ENCODE measurements around the gene SPTBN1.

SPTBN1 gene

DNA sequence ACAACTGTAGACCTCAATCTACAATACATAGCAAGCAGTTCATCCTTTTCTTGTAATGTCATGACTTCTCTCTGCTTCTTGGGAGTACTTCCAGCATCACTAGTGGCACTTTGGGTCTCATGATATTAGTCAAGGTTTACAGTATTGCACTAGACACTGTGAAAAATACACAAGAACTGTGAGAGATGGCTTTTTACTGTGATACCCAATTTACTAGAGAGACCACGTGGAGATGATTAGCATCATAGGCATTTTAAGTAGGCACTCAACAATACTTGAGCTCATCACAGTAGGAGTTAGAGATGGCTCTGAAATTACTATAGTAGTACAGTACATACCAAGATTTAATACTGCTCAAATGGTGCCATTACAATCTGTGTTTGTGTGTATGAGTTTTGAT, 154.6 kb downstream of the SPTBN1 start:
- DNase-seq (ENCODE audit: low read depth), result no peak

DNA sequence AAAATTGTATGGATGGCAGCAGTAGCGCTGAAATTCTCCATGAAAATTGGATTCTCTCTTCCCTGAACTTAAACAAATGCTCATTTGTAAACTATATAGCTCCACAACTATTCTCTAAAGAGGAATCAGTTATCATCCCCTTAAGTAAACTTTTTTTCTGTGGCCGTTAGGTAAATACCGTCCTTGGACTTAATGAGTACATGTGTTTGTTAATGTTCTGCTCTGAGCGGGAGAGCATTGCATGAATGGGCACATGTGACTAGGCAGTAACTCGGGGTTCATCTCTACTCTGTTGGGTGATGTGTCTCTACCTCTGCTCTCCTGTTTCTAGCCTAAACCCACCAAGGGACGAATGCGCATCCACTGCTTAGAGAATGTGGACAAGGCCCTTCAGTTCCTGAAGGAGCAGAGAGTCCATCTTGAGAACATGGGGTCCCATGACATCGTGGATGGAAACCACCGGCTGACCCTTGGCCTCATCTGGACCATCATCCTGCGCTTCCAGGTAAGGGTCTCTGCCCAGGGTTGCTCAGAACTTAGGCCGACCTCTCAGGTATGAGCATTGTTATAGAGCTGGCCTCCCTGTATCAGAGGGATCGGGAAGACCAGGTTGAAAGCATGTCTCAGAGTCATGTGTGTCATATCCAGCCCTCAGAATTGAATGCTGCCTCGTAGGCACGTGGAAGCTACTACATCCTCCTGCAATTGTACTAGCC, 155.9 kb downstream of the SPTBN1 start:
- DNase-seq (ENCODE audit: low read depth), result no peak

GRCh38 chr2:54613386-54613785, 157.3 kb downstream of the SPTBN1 start:
- no peak for DNase-seq (ENCODE audit: low read depth)

DNA sequence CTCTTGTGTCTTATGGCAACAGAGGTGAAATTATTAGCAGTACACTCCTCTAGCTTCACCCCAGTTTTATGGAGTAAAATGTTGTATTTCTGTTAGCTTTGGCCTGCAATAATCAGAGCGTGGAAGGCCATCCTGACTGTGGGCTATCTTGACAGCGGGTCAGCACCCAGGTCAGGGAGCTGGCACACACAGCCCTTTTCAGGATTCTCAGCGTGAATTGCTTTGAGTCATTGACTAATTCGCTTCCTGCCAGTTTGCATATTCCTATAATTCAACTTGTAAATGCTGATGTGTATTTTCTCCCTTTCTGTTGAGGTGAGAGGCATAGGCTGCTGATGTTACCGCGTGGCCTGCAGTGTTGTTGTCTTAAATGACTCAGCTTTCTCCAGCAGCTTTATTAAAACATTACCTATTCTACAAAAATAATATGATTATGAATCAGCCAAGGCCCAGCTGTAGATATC, 157.7 kb downstream of the SPTBN1 start:
- DNase-seq (ENCODE audit: low read depth), result no peak

DNA sequence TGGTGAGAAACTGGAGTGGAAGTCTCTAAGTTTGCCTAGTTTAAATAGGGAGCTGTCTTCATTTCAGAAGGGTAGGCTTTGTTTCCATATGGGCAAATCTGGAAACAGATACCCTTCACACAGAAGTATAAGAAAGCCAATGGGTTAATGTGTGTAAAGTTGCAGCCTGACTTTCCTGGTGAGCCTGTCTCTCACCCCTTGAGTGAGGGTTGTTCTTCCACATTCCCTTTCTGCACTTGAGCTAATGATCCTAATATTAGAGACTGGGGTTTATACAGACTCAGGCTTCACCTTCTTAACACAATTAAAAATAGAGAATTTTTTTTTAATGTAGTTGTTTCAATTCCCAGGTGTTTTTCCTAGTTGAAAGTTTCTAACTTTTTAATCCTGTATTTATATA, 158.7 kb downstream of the SPTBN1 start:
- no peak for DNase-seq (ENCODE audit: low read depth)

DNA sequence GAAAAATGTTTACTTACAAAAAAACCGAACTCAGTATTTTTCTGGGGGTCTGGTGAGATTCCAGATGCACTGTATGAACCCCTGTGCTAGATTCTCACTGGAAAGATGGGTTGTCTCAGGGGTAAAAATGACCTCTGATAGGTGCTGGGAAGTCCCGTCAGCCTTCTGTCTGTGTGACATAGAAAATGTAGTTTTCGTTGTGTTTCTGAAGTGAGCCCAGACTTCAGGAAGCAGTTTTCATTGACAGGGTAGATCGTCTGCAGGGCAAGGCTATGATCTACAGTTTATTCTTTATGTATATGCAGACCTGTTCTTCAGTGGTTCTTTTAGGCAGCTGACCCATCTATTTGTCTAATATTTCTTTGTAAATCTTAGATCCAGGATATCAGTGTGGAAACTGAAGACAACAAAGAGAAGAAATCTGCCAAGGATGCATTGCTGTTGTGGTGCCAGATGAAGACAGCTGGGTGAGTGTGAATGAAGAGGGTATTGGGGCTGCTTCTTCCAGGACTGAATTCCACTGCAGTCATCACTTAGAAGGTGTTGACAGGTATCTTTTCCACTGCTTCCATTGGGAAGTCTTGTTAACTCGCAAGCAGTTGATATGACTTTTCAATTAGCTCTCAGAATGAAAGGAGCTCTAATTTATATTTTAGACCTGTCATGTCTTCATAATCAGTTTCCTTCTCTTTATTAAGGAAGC, 159.9 kb downstream of the SPTBN1 start:
- DNase-seq (ENCODE audit: low read depth), result no peak

- no peak for DNase-seq (ENCODE audit: low read depth)
These were observed 161.3 kb downstream of the SPTBN1 start for GRCh38 chr2:54617409-54617808.

- no peak for DNase-seq (ENCODE audit: low read depth)
These were observed 162.8 kb downstream of the SPTBN1 start for GRCh38 chr2:54618646-54619565.

GRCh38 chr2:54619660-54620231, 163.6 kb downstream of the SPTBN1 start:
- no peak for DNase-seq (ENCODE audit: low read depth)

- DNase-seq (ENCODE audit: low read depth), result no peak
These were observed 164.8 kb downstream of the SPTBN1 start for GRCh38 chr2:54620948-54621347.

DNA sequence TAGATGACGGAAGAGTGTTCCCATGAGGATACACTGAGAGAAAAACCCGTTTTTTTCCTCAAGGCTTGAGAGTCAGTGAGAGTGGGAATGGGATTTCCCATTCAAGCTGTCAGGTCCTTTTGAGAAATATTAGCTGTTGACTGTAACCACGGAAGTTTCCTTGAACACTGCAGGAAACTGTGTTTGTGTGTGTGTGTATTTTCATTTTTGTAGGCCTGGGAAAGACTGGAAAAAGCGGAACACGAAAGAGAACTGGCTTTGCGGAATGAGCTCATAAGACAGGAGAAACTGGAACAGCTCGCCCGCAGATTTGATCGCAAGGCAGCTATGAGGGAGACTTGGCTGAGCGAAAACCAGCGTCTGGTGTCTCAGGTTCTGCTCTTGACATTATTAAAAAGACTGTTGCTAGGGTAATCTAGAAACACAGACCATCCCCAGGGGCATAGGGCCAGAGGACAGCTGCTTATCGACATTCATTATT, 168.5 kb downstream of the SPTBN1 start:
- no peak for DNase-seq (ENCODE audit: low read depth)

DNA sequence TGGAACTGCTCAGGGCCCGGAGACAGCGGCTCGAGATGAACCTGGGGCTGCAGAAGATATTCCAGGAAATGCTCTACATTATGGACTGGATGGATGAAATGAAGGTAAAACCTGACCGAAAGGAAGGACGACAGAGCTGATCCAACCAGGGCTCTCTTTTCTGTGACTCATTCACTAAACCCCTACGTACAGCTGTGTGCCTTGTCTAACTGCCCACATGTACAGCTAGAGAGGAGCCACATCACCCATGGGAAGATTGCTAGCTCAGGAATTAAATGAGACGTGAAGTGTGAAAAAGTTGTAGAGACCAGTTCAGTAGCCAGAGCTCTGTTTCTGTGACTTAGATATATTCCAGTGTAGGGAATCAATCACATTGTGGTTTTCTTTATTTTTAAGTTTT, 170.0 kb downstream of the SPTBN1 start:
- DNase-seq (ENCODE audit: low read depth), result no peak

DNA sequence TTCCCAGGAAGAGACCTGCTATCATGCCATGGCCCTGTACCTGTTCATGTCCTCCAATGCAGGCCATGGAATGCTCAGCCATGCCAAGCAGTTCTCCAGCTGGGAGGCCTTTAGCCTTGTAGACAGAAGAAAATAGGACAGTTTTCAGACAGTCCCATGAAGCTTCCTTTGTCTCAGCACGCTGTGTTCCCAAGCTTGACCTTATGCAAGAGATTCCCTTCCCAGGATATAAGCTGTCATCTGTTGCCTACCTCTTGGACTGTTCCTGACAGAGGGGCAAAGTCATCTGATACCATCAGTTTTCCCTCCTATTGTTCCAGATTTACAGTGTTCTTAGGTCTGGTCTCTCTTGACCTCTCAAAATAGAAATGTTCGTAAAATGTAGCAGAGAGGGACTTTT, 170.8 kb downstream of the SPTBN1 start:
- DNase-seq (ENCODE audit: low read depth), result no peak

DNA sequence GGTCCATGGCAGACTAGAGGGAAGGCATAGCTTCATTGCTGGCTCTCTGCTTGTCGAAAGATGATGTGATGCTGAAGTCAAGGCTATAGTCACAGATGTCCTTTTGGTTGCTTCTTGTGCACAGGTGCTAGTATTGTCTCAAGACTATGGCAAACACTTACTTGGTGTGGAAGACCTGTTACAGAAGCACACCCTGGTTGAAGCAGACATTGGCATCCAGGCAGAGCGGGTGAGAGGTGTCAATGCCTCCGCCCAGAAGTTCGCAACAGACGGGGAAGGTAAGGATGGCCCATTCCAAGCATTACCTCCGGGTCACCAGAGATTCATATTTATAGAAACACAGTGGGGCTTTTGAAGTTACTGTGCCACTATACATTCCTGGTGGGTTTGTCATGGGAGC, 171.8 kb downstream of the SPTBN1 start:
- DNase-seq (ENCODE audit: low read depth), result no peak

DNA sequence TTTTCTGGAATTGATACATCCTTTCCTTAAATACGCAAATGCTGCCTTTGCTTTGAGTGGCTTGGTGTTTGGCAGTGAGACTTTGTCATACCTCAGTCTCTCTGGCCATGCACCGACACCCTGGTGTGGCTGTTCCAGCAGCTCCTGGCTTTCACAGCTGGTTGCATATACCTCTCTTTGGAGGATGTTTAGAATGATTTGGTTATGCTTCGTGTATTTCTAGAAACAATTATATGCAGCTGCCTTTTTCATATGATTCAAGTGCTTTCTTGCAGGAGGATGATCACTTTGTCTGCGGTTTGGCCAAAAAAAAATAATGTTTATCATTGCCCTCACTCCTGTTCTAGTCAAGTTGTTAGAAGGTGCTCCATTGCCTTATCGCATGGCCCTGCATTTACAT, 172.3 kb downstream of the SPTBN1 start:
- DNase-seq (ENCODE audit: low read depth), result no peak

GRCh38 chr2:54628957-54629356, 172.8 kb downstream of the SPTBN1 start:
- no peak for DNase-seq (ENCODE audit: low read depth)

DNA sequence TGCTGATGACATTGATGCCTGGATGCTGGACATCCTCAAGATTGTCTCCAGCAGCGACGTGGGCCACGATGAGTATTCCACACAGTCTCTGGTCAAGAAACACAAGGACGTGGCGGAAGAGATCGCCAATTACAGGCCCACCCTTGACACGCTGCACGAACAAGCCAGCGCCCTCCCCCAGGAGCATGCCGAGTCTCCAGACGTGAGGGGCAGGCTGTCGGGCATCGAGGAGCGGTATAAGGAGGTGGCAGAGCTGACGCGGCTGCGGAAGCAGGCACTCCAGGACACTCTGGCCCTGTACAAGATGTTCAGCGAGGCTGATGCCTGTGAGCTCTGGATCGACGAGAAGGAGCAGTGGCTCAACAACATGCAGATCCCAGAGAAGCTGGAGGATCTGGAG, 173.3 kb downstream of the SPTBN1 start:
- DNase-seq (ENCODE audit: low read depth), result no peak

GRCh38 chr2:54629914-54630857, 174.1 kb downstream of the SPTBN1 start:
- DNase-seq (ENCODE audit: low read depth), result no peak

GRCh38 chr2:54630858-54631497, 174.9 kb downstream of the SPTBN1 start:
- no peak for DNase-seq (ENCODE audit: low read depth)

DNA sequence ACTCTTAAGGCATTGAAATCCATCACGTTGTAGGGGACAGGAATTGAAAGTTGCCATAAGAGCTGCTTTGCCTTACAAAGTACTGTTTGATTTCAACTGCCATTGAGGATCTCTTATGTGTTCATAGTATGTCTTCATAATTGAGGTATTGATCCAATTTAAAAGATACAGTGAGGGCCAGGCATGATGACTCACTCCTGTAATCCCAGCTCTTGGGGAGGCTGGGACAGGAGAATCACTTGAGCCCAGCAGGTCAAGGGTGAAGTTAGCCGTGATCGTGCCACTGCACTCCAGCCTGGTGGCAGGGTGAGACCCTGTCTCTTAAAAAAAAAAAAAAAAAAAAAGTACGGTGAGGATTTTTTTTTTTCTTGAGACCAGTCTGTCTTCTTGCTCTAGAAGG, 175.6 kb downstream of the SPTBN1 start:
- DNase-seq (ENCODE audit: low read depth), result no peak
